ENCODE data around the gene MAP4K4. TPM values are rescaled to one million over a fixed set of nuclear protein-coding genes. Genes with fewer than 3 reads are reported as not detected.

Gene MAP4K4
- total RNA-seq, 1 experiment from 2014 or later = 76.9 TPM

DNA sequence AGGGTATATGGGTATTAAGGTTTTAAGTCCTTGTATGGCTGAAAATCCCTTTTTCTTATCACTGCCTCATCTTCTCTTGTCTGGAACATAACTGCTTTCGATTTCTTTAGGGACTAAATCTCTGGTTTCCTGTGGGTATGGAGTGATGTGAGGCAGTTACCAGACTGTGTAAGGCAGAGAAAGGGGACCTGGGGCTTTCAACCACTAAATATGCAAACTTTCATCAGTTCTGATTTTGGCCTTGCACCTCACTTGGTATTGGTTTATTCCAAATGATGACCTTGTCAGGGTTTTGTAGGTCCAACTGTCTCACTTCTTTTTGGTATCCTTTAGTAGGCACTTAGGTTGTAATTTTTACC is 9.3 kb downstream of the MAP4K4 start:
- no peaks in the 10 kb centered on the region for H3K9me3 ChIP-seq

DNA sequence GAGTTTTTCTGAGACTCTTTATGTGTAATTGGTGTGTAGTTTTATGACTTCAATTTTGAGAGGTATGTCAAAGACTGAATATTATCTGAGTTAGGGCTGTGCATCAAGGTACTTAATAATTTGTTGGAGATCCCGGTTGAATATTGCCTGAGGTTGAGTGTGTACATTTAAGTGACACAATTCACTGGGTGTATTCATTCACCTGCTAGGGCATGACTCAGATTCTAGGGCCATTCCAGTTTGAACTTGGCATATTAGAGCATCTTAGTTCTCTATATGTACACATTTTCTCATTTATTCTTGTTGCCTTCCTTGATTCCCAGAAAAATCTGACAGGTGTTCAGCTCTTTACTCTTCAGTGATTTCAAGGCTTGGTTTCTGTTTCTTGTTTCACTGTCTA is 12.5 kb downstream of the MAP4K4 start:
- H3K4me3 ChIP-seq = no peak overlapping the region
- H3K36me3 ChIP-seq = peaks cover 13% of the 10 kb centered on the region
- DNase-seq = no peak
- no peaks in the 10 kb centered on the region for H3K27me3 ChIP-seq
- H3K9me3 ChIP-seq = no peaks in the 10 kb centered on the region

More for the DNA sequence above, 9.3 kb downstream of the MAP4K4 start:
- Histone ChIP-seq H3K27me3 (no peaks in the 10 kb centered on the region), H3K4me3 (no peak overlapping the region), H3K36me3 (peaks cover 16% of the 10 kb centered on the region)
- DNase-seq = no peak

GRCh38 chr2:101710471-101711318 is 13.2 kb downstream of the MAP4K4 start:
- Histone ChIP-seq H3K4me3 (no peak overlapping the region), H3K27me3 (no peaks in the 10 kb centered on the region), H3K36me3 (peaks cover 10% of the 10 kb centered on the region), H3K9me3 (no peaks in the 10 kb centered on the region)
- DNase-seq = no peak

DNA sequence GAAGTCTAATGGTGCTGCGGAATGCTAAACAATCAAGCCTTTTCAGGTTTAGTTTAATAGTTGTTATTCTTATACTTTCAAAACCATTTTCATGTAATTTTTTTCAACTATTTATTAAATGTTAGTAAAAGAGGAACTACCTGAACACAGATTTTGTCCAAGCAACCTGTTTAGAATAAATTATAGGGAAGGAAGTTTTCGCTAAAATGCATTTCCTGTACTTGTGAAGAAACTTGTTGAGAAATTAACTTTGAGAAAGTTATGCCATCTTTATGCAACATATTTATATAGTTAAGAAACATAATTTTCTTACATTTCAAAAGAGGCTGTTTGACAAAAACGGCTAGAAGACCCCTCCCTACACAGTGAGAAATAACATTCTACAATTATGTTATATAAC is 16.6 kb downstream of the MAP4K4 start:
- Histone ChIP-seq H3K36me3 (peaks cover 10% of the 10 kb centered on the region), H3K4me3 (no peak overlapping the region), H3K9me3 (no peaks in the 10 kb centered on the region), H3K27me3 (no peaks in the 10 kb centered on the region)
- DNase-seq = no peak

DNA sequence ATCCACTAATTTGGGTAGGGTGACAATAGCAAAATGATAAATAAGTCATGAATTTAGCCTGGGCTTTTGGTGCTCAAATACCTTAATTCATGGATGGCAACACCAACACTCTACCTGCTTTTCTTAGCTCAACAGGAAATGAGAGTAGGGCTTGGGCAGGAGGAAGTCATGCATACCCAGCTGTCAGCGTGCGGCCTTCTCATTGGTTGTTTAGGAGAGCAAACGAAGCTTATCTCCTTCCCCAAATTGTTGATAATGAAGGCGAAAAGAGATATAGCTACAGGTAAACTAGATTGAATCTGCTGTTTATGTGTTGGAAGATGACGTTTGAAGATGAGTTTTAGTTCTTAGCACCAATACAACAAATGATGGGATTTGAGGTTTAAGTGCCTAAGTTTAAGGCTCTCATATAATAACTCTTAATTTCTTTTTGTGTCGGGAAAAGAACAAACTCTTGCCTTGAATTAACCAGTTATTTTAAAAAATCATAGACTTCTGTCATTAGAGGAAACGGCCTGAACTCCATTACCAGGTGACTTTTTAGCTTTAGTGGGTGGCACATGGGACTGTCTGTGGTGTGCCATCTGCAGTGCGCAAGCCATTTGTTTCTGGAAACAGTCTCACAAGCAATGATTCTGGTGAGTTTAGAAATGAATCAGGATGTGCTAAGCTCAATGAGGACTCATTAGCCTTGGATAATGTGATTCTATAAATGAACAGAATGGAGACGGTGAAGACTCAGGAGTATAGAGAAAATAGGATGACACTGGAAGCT is 19.8 kb downstream of the MAP4K4 start:
- H3K27me3 ChIP-seq = no peaks in the 10 kb centered on the region
- no peak overlapping the region for H3K4me3 ChIP-seq
- H3K36me3 ChIP-seq = peaks cover 13% of the 10 kb centered on the region
- H3K9me3 ChIP-seq = peaks cover 2% of the 10 kb centered on the region; the same call in 1 of the 2 replicates
- no peak for DNase-seq

- Histone ChIP-seq H3K36me3 (peaks cover 18% of the 10 kb centered on the region), H3K4me3 (no peak overlapping the region)
Observed at GRCh38 chr2:101718479-101718878, 21.0 kb downstream of the MAP4K4 start.

DNA sequence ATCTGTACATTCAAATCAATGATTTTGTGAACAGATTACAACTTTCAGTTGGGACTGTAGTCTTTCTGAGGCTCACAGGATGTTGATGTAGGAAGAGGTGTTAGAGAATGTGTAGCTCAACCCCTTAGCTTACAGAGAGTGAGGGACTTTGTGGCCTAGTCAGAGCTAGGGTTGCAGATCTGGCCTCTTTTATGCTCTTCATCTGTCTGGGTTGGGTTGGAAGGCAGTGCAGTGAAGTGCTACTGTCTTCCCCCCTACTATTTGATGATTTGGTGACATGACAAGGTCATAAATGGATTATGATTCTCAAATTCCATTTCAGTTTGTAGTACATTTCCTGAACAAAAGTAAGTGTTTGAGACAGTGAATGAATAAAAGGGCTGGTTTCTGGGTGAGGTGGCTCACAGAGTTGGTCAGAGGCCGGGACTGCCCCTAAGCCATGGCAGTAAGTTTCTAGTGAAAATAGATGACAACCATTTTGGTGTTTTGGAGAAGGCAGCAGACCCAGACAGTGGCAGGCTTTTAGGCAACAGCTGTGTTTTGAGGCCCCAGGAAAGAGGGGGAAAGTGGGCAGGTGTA is 21.6 kb downstream of the MAP4K4 start:
- Histone ChIP-seq H3K27me3 (no peaks in the 10 kb centered on the region), H3K9me3 (peaks cover 5% of the 10 kb centered on the region), H3K36me3 (peaks cover 18% of the 10 kb centered on the region), H3K4me3 (no peak overlapping the region)
- no peak for DNase-seq

More at GRCh38 chr2:101718479-101718878, 21.0 kb downstream of the MAP4K4 start:
- H3K27me3 ChIP-seq = no peaks in the 10 kb centered on the region
- DNase-seq = no peak
- peaks cover 5% of the 10 kb centered on the region for H3K9me3 ChIP-seq

- peaks cover 5% of the 10 kb centered on the region for H3K9me3 ChIP-seq
- H3K36me3 ChIP-seq = peaks cover 11% of the 10 kb centered on the region
- H3K27me3 ChIP-seq = no peaks in the 10 kb centered on the region
- no peak for DNase-seq
- no peak overlapping the region for H3K4me3 ChIP-seq
Observed at GRCh38 chr2:101720732-101721131, 23.2 kb downstream of the MAP4K4 start.

- Histone ChIP-seq H3K27me3 (no peaks in the 10 kb centered on the region), H3K4me3 (no peak overlapping the region), H3K36me3 (peaks cover 8% of the 10 kb centered on the region), H3K9me3 (peaks cover 5% of the 10 kb centered on the region)
- no peak for DNase-seq
Observed at GRCh38 chr2:101722864-101723263, 25.4 kb downstream of the MAP4K4 start.

- DNase-seq = no peak
- no peaks in the 10 kb centered on the region for H3K27me3 ChIP-seq
- H3K4me3 ChIP-seq = no peak overlapping the region
- H3K9me3 ChIP-seq = peaks cover 5% of the 10 kb centered on the region
- peaks cover 8% of the 10 kb centered on the region for H3K36me3 ChIP-seq
Observed at GRCh38 chr2:101723371-101724124, 26.0 kb downstream of the MAP4K4 start.

DNA sequence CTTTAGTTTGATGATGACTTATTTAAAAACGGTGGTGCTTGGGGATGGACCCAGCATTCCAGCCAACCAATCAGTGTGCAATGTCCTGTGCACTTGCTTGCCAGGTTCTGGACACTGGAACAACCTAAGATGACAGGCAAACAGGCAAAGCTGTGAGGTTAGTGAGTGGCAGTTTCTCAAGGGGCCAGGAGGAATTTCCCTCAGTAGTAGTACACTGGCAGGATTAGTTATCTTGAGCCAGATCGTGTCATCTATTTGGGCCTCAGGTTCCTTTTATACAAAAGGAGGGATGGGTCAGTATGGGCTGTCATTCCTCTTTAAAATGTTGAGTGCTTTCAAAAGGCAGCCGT is 26.6 kb downstream of the MAP4K4 start:
- no peaks in the 10 kb centered on the region for H3K27me3 ChIP-seq
- peaks cover 5% of the 10 kb centered on the region for H3K9me3 ChIP-seq
- peaks cover 8% of the 10 kb centered on the region for H3K36me3 ChIP-seq
- DNase-seq = no peak
- H3K4me3 ChIP-seq = no peak overlapping the region

GRCh38 chr2:101725038-101725437 is 27.5 kb downstream of the MAP4K4 start:
- Histone ChIP-seq H3K36me3 (peaks cover 11% of the 10 kb centered on the region), H3K4me3 (no peak overlapping the region), H3K9me3 (peaks cover 5% of the 10 kb centered on the region), H3K27me3 (no peaks in the 10 kb centered on the region)
- no peak for DNase-seq

- H3K27me3 ChIP-seq = no peaks in the 10 kb centered on the region
- H3K36me3 ChIP-seq = peaks cover 10% of the 10 kb centered on the region
- no peak for DNase-seq
- no peak overlapping the region for H3K4me3 ChIP-seq
- H3K9me3 ChIP-seq = peaks cover 5% of the 10 kb centered on the region
Observed at GRCh38 chr2:101725515-101726192, 28.1 kb downstream of the MAP4K4 start.

DNA sequence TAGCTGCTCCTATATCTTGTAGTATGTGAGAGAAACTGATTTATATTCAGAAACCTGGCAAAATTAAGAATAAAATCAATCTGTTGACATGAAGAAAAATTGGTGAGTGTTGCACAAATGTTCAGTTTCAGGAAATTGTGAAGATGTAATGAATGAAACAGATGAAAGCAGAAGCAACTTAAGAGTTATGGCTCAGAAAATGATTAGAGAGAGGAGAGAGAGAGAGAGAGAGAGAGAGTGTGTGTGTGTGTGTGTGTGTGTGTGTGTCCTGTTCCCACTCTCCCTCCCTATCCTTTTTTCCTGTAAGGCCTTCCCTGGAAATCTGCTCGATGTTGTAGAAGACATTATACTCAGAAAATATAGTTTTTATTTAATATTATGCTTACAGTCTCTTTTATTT is 31.4 kb downstream of the MAP4K4 start:
- H3K27me3 ChIP-seq = no peaks in the 10 kb centered on the region
- no peaks in the 10 kb centered on the region for H3K9me3 ChIP-seq
- 0 out of 2 replicates have a peak, but pooled peaks cover 3% of the 10 kb centered on the region for H3K36me3 ChIP-seq
- no peak for DNase-seq
- H3K4me3 ChIP-seq = no peak overlapping the region

DNA sequence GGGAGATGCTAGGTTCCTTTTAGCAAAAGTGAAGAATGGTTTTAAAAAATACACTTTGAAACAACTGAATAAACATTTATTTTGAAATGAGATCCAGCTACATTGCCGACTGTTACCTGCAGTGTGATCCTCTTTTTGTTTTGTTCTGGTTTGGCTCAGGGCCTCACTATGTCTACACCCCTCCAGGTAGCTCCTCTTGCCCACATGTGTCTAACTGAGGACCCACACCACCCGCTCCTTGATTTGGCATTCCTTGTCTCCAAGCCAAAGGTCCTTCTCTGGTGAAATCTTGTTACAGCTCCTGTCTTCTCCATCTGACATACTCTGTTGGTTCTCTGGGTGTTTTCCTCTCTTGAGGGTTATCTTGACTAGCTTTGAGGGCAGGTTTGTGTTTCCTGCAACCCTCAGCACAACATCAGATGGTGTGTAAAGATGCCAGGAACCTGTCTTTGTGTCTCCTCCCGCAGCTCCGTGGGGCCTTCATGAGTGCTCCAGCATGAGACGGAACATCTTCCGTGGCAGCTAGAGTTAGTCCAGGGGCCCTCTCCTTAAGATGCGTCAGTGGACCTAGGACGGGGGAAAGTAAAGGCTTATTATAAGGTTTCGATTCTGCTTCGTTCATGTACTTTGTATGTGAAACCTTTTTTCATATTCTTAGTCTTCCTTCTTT is 32.1 kb downstream of the MAP4K4 start:
- Histone ChIP-seq H3K4me3 (no peak overlapping the region), H3K9me3 (no peaks in the 10 kb centered on the region), H3K36me3 (0 out of 2 replicates have a peak, but pooled peaks cover 3% of the 10 kb centered on the region), H3K27me3 (no peaks in the 10 kb centered on the region)
- no peak for DNase-seq

Measured in MG63 (cell line).